HG03025 (cell line): ENCODE data around the gene PTPRJ.
"Not testable (repeated sequence)": the region's sequence is repeated elsewhere in the genome, so short reads cannot be mapped to it uniquely, and the experiment has no call there.

Source experiments
- ATAC-seq: cut with Tn5 transposase; IDR thresholded peaks from one replicate; pipeline ENCODE4 v1.9.1; 2021; ENCODE audit warnings: mild to moderate bottlenecking, moderate library complexity; ENCODE audit not compliant: unreplicated experiment, low FRiP score

PTPRJ gene

DNA sequence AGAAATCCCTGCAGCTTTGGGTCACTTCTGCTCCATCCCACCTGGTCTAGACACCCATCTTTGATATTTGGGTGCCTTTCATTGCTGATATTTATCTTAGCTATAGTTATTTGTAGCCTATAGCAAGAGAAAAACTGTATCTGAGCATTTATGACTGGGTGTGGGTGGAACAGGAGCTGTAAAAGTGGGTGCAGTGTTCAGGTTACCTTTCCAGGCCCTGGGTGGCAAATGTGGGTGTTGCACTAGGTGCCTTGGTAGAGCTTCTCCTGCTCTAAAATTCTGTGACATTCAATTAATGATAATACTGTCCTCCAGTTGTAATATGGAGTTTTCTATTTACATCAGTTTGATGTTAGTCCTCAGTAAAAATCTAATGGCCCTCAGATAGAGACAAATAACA lies 157.9 kb downstream of the PTPRJ start:
- no peak for ATAC-seq

DNA sequence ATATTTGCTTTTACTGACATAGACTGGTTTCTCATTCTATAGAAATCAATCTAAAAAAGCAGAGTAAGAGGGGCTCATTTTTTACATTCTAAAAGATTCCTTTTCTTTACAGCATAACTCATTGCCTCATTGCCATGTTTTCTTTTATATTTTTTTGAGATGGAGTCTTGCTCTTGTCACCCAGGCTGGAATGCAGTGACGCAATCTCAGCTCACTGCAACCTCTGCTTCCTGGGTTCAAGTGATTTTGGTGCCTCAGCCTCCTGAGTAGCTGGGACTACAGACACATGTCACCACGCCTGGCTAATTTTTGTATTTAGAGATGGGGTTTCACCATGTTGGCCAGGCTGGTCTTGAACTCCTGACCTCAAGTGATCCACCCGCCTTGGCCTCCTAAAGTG lies 159.5 kb downstream of the PTPRJ start:
- ATAC-seq = not testable (repeated sequence)

DNA sequence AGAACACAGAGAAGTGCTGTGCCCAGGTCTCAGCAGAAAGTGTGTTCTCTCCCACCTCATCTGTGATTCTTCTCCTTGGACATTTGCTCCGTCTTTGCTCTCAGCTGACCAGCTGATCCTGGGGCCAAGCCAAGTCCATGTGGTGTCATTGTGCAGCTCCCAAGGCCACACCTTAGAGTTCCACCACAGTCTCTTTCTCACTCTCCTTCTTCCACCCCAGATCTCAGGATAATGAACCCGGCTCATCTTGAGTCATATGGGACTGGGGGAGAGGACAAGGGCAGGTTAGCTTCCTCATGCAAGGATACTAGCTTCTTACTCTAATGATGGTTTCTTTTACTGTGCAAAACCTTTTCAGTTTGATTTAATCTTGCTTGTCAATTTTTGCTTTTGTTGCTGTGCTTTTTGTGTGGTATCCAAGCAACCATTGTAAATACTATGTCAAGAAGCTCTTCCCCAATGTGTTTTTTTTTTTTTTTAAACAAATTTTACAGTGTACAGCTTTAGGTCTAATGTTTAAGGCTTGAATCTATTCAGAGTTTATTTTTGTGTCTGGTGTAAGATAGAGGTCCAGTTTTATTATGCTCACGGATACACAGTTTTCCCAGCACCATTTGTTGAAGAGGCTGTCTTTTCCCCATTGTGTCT lies 161.2 kb downstream of the PTPRJ start:
- no peak for ATAC-seq

- ATAC-seq = no peak
Observed at GRCh38 chr11:48142889-48143288, 162.5 kb downstream of the PTPRJ start.

GRCh38 chr11:48148749-48149148 lies 168.4 kb downstream of the PTPRJ start:
- no peak for ATAC-seq

DNA sequence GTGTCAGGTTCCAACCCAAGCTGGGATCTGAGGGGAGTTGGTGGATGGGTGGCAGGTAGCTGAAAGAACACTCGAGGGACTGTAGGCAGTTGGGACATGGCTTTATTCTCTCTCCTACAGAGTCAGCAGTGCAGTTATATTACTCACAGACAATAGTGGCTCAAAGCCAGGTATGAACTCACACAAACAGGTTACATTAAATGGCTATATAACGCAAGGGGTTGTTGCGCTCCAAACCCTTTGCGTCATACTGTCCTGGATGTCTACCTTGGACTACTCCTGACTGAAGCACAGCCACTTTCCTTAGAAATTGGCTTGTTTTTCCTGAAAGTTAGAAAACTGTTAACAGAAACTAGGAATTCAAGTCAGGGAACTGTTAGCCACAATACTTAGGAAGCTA lies 169.9 kb downstream of the PTPRJ start:
- no peak for ATAC-seq

DNA sequence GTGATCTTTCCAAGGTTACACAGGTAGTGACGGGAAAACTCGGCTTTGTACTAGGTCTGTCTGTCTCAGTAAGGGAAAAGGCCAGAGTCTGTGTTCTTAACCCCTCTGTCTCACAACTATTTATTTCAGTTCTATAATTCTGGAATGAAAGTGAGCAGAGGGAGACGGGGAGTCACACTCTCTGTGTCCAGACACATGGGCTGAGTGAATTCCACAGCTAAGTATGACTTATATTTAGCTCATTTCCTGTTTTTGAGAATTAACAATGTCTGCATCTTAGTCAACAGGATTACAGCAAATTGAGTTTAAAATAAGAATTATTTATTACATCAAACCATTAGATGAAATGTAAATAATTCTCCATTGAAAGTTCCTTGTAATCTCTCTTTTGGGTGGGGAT lies 173.8 kb downstream of the PTPRJ start:
- ATAC-seq = no peak

- no peak for ATAC-seq
Observed at GRCh38 chr11:48161951-48162884, 181.9 kb downstream of the PTPRJ start.

- ATAC-seq = no peak
Observed at GRCh38 chr11:48162885-48163268, 182.5 kb downstream of the PTPRJ start.

DNA sequence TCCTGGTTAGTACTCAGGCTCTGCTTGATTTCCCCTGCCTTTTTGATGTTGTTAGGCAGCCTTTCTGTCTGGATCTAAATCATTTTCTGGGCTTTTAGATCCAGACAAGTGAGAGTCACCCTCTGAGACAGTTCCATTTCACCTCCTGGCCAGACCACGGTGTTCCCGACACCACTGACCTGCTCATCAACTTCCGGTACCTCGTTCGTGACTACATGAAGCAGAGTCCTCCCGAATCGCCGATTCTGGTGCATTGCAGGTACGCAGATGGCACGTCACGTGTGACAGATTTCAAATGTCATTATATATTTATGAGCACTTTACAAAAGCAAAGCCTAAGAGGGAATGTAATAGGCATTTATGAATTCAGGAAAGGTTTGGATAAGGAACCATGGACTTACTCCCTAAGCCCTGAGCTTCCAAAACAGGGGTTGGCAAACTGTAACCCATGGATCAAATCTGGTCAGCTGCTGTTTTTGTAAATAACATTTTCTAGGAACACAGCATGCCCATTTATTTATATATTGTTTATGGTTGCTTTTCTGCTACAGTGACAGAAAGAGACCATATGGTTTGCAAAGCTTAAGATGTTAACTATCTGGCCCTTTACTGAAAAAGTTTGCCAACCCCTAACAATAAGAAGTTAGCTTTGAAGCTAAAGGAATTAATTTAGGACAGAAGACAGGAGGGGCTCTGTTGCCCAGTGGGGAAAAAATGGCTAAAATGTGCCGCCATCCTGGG lies 183.2 kb downstream of the PTPRJ start:
- no peak for ATAC-seq

- ATAC-seq = no peak
Observed at GRCh38 chr11:48164836-48165235, 184.5 kb downstream of the PTPRJ start.

GRCh38 chr11:48165426-48165825 lies 185.1 kb downstream of the PTPRJ start:
- no peak for ATAC-seq

DNA sequence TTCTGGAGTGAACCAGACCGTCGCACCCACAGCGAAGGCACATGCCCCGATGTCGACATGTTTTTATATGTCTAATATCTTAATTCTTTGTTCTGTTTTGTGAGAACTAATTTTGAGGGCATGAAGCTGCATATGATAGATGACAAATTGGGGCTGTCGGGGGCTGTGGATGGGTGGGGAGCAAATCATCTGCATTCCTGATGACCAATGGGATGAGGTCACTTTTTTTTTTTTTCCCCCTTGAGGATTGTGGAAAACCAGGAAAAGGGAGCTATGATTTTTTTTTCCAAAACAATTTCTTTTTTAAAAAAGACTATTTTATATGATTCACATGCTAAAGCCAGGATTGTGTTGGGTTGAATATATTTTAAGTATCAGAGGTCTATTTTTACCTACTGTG lies 187.0 kb downstream of the PTPRJ start:
- no peak for ATAC-seq

DNA sequence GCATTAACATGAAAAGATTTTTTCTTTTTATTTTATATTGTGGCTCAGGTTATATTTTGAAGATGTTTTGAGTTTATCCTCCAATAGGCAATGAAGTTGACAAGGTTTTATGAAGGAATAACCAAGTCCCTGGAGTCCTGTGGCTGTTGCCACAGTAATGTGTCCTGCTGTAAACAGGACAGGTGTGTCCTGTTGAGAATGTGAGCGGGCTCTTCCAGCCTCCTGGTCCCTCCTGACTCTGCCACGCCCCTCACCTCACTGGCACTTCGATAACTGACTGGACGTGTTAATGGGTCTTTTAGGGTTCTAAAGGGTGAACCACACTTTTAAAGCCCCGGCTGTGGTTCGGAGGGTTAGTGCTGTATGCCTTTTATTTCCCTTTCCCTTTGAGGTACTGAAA lies 188.5 kb downstream of the PTPRJ start:
- ATAC-seq = no peak

GRCh38 chr11:48169259-48169658 lies 188.9 kb downstream of the PTPRJ start:
- no peak for ATAC-seq

- no peak for ATAC-seq
Observed at GRCh38 chr11:48169717-48170116, 189.4 kb downstream of the PTPRJ start.

DNA sequence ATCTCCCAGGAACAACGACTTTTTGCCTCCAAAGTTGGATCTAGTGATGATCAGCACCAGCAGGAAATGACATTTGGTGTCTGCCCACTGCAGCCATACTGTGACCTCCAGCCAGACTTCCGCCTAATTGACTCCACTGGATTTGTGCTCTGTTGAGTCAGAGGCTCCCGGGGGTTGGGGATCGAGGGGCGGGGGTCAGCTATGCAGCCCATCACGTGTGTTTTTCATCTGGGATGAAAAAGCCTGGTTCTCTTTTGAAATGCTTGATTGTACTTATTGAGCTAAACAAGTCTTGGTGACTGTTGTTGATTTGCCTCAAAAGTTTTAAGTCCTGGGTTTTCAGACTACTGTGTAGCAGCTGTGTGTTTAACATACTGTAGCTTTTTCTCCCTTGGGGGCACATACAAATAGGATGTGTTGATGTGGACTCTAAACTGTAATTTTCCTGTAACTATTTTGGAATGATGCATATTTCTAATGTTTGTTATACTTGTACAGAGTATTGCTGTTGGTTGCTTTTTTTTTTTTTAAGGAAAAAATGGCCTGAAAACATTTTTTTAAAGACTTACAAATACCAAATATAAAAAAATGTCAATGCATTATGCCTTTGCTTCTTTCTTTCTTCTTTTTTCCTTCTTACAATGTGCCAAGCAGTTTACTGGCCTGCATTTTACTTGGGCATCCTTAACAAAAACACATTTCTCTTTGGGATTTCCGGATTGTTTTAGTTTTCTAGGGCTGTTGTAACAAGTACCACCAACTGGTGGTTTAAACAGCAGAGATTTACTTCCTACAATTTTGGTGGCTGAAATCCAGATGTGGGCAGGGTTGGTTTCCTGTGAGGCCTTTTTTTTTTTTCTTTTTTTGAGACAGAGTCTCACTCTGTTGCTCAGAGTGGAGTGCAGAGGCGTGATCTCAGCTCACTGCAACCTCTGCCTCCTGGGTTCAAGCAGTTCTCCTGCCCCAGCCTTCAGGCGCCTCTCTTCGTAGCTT lies 190.2 kb downstream of the PTPRJ start:
- no peak for ATAC-seq

DNA sequence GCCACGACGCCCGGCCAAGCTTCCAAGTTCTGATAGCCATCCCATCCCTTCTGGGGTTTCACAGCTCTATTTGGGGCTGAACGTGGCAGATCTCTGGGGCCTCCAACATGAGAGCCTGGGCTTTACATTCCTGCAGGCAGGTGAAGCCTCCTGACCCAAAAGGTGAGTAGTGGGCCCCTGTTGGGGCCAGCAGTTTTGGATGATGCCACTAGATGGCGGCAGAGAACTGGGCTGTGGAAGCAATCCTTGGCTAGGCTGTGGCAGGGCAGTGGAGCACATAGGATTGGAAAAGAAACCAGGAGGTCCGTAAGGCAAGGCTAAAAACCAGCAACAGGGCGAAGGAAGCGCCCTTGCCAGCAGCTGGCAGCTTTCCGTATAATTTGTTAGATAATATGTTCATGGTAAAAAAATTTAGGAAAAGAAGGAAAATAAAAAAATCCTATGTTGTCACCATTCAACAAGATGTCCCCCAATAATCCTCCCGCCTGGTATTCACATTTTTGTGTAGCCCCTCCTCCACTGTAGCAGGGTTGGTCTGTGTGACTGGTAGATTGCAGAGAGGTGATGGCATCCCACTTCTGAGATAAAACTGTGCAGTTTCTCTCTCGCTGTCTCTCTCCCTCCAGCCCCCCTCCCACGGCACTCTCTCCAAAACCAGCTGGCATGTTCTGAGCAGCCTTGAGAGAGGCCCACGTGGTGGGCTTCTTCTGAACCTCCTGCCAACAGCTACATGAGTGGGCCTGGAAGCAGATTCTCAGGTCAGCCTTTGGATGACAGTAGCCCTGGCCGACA lies 192.7 kb downstream of the PTPRJ start:
- peak; percentile 59 for ATAC-seq

GRCh38 chr11:48177661-48178060 lies 197.3 kb downstream of the PTPRJ start:
- no peak for ATAC-seq
